H9 (cell line): Measurements from ENCODE around the gene PRPF40A. TPM values are rescaled to one million over a fixed set of nuclear protein-coding genes. Genes with fewer than 3 reads are reported as not detected.

Experiments used
- DNase-seq: peaks from one replicate; pipeline ENCODE4 v3.0.0-alpha.2; 2017
- H2AFZ ChIP-seq: one replicate; pipeline ENCODE4 v1.6.1; 2013; ENCODE audit warnings: mild to moderate bottlenecking, low read length, control low read depth, moderate library complexity
- H2AK5ac ChIP-seq: 2 replicates; pipeline ENCODE4 v1.6.1; 2013; ENCODE audit warnings: low read length, control low read depth, mixed read lengths; ENCODE audit not compliant: insufficient read length
- H2BK120ac ChIP-seq: one replicate; pipeline ENCODE4 v1.6.1; 2013; ENCODE audit warnings: low read depth, mild to moderate bottlenecking, low read length, control low read depth, inconsistent platforms; ENCODE audit not compliant: poor library complexity, severe bottlenecking
- H2BK12ac ChIP-seq: 2 replicates; pipeline ENCODE4 v1.6.1; 2013; ENCODE audit warnings: low read length, control low read depth, mixed read lengths, low read depth; ENCODE audit not compliant: insufficient read length
- H2BK15ac ChIP-seq: 2 replicates; pipeline ENCODE4 v1.6.1; 2013; ENCODE audit warnings: low read depth, low read length, control low read depth
- H2BK20ac ChIP-seq: one replicate; pipeline ENCODE4 v1.6.1; 2013; ENCODE audit warnings: low read depth, mild to moderate bottlenecking, low read length, control low read depth, inconsistent platforms; ENCODE audit not compliant: poor library complexity, severe bottlenecking
- H2BK5ac ChIP-seq: 2 replicates; pipeline ENCODE4 v1.6.1; 2013; ENCODE audit warnings: low read length, control low read depth, mixed read lengths; ENCODE audit not compliant: insufficient read length
- H3K14ac ChIP-seq: 2 replicates; pipeline ENCODE4 v1.6.1; 2013; ENCODE audit warnings: low read length, control low read depth; ENCODE audit not compliant: insufficient read depth
- H3K18ac ChIP-seq: 2 replicates; pipeline ENCODE4 v1.6.1; 2013; ENCODE audit warnings: low read depth, mild to moderate bottlenecking, mixed read lengths, low read length, control low read depth; ENCODE audit not compliant: insufficient read length
- H3K23ac ChIP-seq: 2 replicates; pipeline ENCODE4 v1.6.1; 2013; ENCODE audit warnings: low read length, control low read depth, mixed read lengths, low read depth; ENCODE audit not compliant: insufficient read length
- H3K23me2 ChIP-seq: 2 replicates; pipeline ENCODE4 v1.6.1; 2013; ENCODE audit warnings: low read depth, mild to moderate bottlenecking, mixed read lengths, low read length, control low read depth; ENCODE audit not compliant: insufficient read length, poor library complexity, severe bottlenecking
- H3K27ac ChIP-seq: 2 replicates; pipeline ENCODE4 v1.5.1; 2013; ENCODE audit warnings: low read length, control low read depth, mixed read lengths, low read depth; ENCODE audit not compliant: insufficient read length
- H3K27me3 ChIP-seq: 2 replicates; pipeline ENCODE4 v1.6.1; 2013; ENCODE audit warnings: low read length, control low read depth, inconsistent platforms; ENCODE audit not compliant: insufficient read depth
- H3K4ac ChIP-seq: 2 replicates; pipeline ENCODE4 v1.6.1; 2013; ENCODE audit warnings: low read depth, mild to moderate bottlenecking, control low read depth, inconsistent platforms, low read length, moderate library complexity
- H3K4me1 ChIP-seq: 2 replicates; pipeline ENCODE4 v1.6.1; 2013; ENCODE audit warnings: low read length, control low read depth, inconsistent platforms; ENCODE audit not compliant: insufficient read depth
- H3K4me2 ChIP-seq: 2 replicates; pipeline ENCODE4 v1.6.1; 2013; ENCODE audit warnings: low read length, control low read depth, mixed read lengths; ENCODE audit not compliant: insufficient read length, insufficient read depth
- H3K56ac ChIP-seq: 2 replicates; pipeline ENCODE4 v1.6.1; 2013; ENCODE audit warnings: low read depth, mild to moderate bottlenecking, mixed read lengths, low read length, control low read depth; ENCODE audit not compliant: insufficient read length
- H3K79me1 ChIP-seq: 2 replicates; pipeline ENCODE4 v1.6.1; 2013; ENCODE audit warnings: low read depth, mild to moderate bottlenecking, moderate library complexity, low read length, control low read depth, inconsistent platforms; ENCODE audit not compliant: insufficient read depth, poor library complexity, severe bottlenecking
- H3K79me2 ChIP-seq: 2 replicates; pipeline ENCODE4 v1.6.1; 2013; ENCODE audit warnings: low read length, control low read depth, inconsistent platforms; ENCODE audit not compliant: insufficient read depth
- H3K9ac ChIP-seq: 2 replicates; pipeline ENCODE4 v1.6.1; 2013; ENCODE audit warnings: low read length, control low read depth, mixed read lengths; ENCODE audit not compliant: insufficient read length; ENCODE audit errors: extremely low read depth
- H3K9me3 ChIP-seq: one replicate; pipeline ENCODE4 v1.6.1; 2013; ENCODE audit warnings: low read depth, low read length, inconsistent platforms; ENCODE audit not compliant: control insufficient read depth
- H3T11ph ChIP-seq: one replicate; pipeline ENCODE4 v1.6.1; 2013; ENCODE audit warnings: mild to moderate bottlenecking, low read length, control low read depth, inconsistent platforms
- H4K20me1 ChIP-seq: one replicate; pipeline ENCODE4 v1.6.1; 2013; ENCODE audit not compliant: control insufficient read depth, insufficient read length, insufficient read depth
- H4K5ac ChIP-seq: 2 replicates; pipeline ENCODE4 v1.6.1; 2013; ENCODE audit warnings: low read depth, mild to moderate bottlenecking, mixed read lengths, low read length, control low read depth; ENCODE audit not compliant: insufficient read length
- H4K8ac ChIP-seq: replicated peaks from 2 replicates; pipeline ENCODE4 v1.6.1; 2013; ENCODE audit warnings: low read length, control low read depth, mixed read lengths, low read depth; ENCODE audit not compliant: insufficient read length
- H4K91ac ChIP-seq: 2 replicates; pipeline ENCODE4 v1.6.1; 2013; ENCODE audit warnings: low read depth, mild to moderate bottlenecking, moderate library complexity, mixed read lengths, low read length, control low read depth; ENCODE audit not compliant: insufficient read length
- H3K27ac Mint-ChIP-seq, 3 experiments: 2 replicates in 2 of 3; 3 replicates in 1 of 3; pipeline ENCODE4 v1.8.0; 2020 to 2021; ENCODE audit warnings: mixed read lengths in 3 of 3, mild to moderate bottlenecking in 1 of 3, moderate library complexity in 1 of 3
- H3K27me3 Mint-ChIP-seq: 2 replicates; pipeline ENCODE4 v1.8.0; 2021; ENCODE audit warnings: low read depth, mild to moderate bottlenecking, moderate library complexity, mixed read lengths
- H3K36me3 Mint-ChIP-seq, 3 experiments: 2 replicates in 2 of 3; 3 replicates in 1 of 3; pipeline ENCODE4 v1.8.0; 2020 to 2021; ENCODE audit warnings: low read depth in 3 of 3, mixed read lengths in 3 of 3; ENCODE audit not compliant: insufficient read depth in 1 of 3
- H3K4me1 Mint-ChIP-seq, 2 experiments: 2 replicates each; pipeline ENCODE4 v1.8.0; 2020; ENCODE audit warnings: mixed read lengths in 2 of 2
- H3K4me3 Mint-ChIP-seq, 2 experiments: 2 replicates in 1 of 2; 3 replicates in 1 of 2; pipeline ENCODE4 v1.8.0; 2020 to 2021; ENCODE audit warnings: mild to moderate bottlenecking in 2 of 2, mixed read lengths in 2 of 2, moderate library complexity in 1 of 2
- H3K9me3 Mint-ChIP-seq, 2 experiments: 2 replicates in 1 of 2; 3 replicates in 1 of 2; pipeline ENCODE4 v1.8.0; 2020; ENCODE audit warnings: mild to moderate bottlenecking in 2 of 2, mixed read lengths in 2 of 2, moderate library complexity in 1 of 2
- CTCF ChIP-seq: fragments of 200-600 bp; sonication (generic); conservative IDR thresholded peaks from 3 replicates; pipeline ENCODE4 v1.8.0; 2021; ENCODE audit warnings: antibody characterized with exemption, mild to moderate bottlenecking
- WGBS: extraction: QIAGEN DNeasy Blood & Tissue Kit; methylation state at CpG from one replicate; pipeline ENCODE4 v1.1.7; 2013; ENCODE audit warnings: missing lambda C conversion rate, low lambda C conversion rate, mixed read lengths; ENCODE audit not compliant: insufficient read length; ENCODE audit errors: extremely low coverage; 5-methylcytosine and 5-hydroxymethylcytosine counted together
- total RNA-seq: library from RNA; stranded (reverse); gene quantifications from 2 replicates; pipeline ENCODE4 v1.2.1, GENCODE V29; 2021

Gene PRPF40A
- total RNA-seq, 1 experiment from 2014 or later = 158 TPM

GRCh38 chr2:152706477-152707021 is 10.7 kb downstream of the PRPF40A start:
- peak overlapping the region in 1 of 3 experiments; percentile 45; a peak in 1 of 7 replicates for H3K27ac Mint-ChIP-seq

More at GRCh38 chr2:152706477-152707021, 10.7 kb downstream of the PRPF40A start:
- no CpG with 5 or more reads among the region's 4 CpGs for WGBS
- Histone ChIP-seq H3K9ac (no peak overlapping the region), H4K20me1 (no peaks in the 10 kb centered on the region), H2BK120ac (no peak overlapping the region), H2BK12ac (no peak overlapping the region), H3K18ac (no peak overlapping the region), H3K4me1 (no peaks in the 10 kb centered on the region; the same call in 1 of the 2 replicates), H2AFZ (no peak overlapping the region), H3K4me2 (no peak overlapping the region), H3K56ac (no peak overlapping the region), H3K79me1 (peaks cover 17% of the 10 kb centered on the region), H3K9me3 (no peaks in the 10 kb centered on the region), H2AK5ac (no peak overlapping the region), H3K27me3 (no peaks in the 10 kb centered on the region), H3K23ac (no peak overlapping the region), H2BK20ac (no peak overlapping the region), H3K14ac (no peak overlapping the region), H2BK15ac (no peak overlapping the region), H3K79me2 (peaks cover 55% of the 10 kb centered on the region; the same call in 1 of the 2 replicates), H3T11ph (no peak overlapping the region), H2BK5ac (no peak overlapping the region), H4K5ac (no peak overlapping the region), H3K23me2 (no peaks in the 10 kb centered on the region), H4K8ac (no peak overlapping the region), H3K4ac (no peak overlapping the region), H3K27ac (no peak overlapping the region), H4K91ac (no peak overlapping the region)
- Mint-ChIP-seq H3K4me3 (no peak overlapping the region), H3K27me3 (no peaks in the 10 kb centered on the region), H3K36me3 (peaks cover 40 to 56% (median 54%) of the 10 kb centered on the region in 3 experiments), H3K4me1 (peaks cover 25 to 55% of the 10 kb centered on the region in 2 experiments), H3K9me3 (no peaks in the 10 kb centered on the region)
- DNase-seq = no peak
- no peak for TF ChIP-seq CTCF
